Tibial nerve (tissue), 3 donors: ENCODE measurements around the gene CDCP2.

ENCODE experiments used
- POLR2A ChIP-seq, 2 donors: fragments of 450-650 bp; IDR thresholded peaks; one replicate each; pipeline ENCODE4 v1.6.1; 2017; ENCODE audit warnings: antibody characterized with exemption in 2 of 2, mild to moderate bottlenecking in 2 of 2, moderate library complexity in 2 of 2
- TF ChIP-seq, protein P1 (sequence below), 5 experiments: fragments of 200-600 bp in 3 of 5; fragments of 450-650 bp in 2 of 5; sonication (generic) in 3 of 5; IDR thresholded peaks; one replicate each; pipeline ENCODE4 v1.5.1; 2016 to 2019; ENCODE audit warnings: antibody characterized with exemption in 5 of 5, mild to moderate bottlenecking in 3 of 5, moderate library complexity in 2 of 5

- TF ChIP-seq, protein P1, sequence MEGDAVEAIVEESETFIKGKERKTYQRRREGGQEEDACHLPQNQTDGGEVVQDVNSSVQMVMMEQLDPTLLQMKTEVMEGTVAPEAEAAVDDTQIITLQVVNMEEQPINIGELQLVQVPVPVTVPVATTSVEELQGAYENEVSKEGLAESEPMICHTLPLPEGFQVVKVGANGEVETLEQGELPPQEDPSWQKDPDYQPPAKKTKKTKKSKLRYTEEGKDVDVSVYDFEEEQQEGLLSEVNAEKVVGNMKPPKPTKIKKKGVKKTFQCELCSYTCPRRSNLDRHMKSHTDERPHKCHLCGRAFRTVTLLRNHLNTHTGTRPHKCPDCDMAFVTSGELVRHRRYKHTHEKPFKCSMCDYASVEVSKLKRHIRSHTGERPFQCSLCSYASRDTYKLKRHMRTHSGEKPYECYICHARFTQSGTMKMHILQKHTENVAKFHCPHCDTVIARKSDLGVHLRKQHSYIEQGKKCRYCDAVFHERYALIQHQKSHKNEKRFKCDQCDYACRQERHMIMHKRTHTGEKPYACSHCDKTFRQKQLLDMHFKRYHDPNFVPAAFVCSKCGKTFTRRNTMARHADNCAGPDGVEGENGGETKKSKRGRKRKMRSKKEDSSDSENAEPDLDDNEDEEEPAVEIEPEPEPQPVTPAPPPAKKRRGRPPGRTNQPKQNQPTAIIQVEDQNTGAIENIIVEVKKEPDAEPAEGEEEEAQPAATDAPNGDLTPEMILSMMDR (IDR thresholded peaks at IDR 0.05) = peak; percentile 66 to 89 (median 79)
- no peak for TF ChIP-seq POLR2A (IDR thresholded peaks at IDR 0.05)
Measured at GRCh38 chr1:54121482-54122134, 31.2 kb downstream of the CDCP2 start.
